Astrocyte of the spinal cord (primary cell): ENCODE measurements around the gene NDOR1.

Experiments used
- DNase-seq: peaks from one replicate; pipeline ENCODE4 v3.0.0; 2011; ENCODE audit warnings: low read depth, low spot score
- H3K4me3 ChIP-seq: 2 replicates; pipeline ENCODE4 v1.5.1; 2011; ENCODE audit warnings: low read depth, mild to moderate bottlenecking, low read length, moderate library complexity
- CTCF ChIP-seq: IDR thresholded peaks from 2 replicates; pipeline ENCODE4 v1.5.1; 2012; ENCODE audit warnings: low read depth, mild to moderate bottlenecking, low read length, inconsistent platforms
- in situ Hi-C: cut with HindIII; loops from 2 replicates; pipeline ENCODE4 v1.10.0; 2017; ENCODE audit warnings: low sequenced_read_pairs

The NDOR1 gene

GRCh38 chr9:137184881-137185660 lies 20.4 kb upstream of the NDOR1 start:
- H3K4me3 ChIP-seq: no peak overlapping the region
- no peak for TF ChIP-seq CTCF
- no peak for DNase-seq
- in situ Hi-C loops: no loop called here

GRCh38 chr9:137185921-137186320 lies 19.6 kb upstream of the NDOR1 start:
- in situ Hi-C loops: no loop called here
- DNase-seq: no peak
- TF ChIP-seq CTCF: no peak
- no peak overlapping the region for H3K4me3 ChIP-seq

- H3K4me3 ChIP-seq: no peak overlapping the region
- no peak for DNase-seq
- in situ Hi-C loops: no loop called here
- TF ChIP-seq CTCF: no peak
Measured at GRCh38 chr9:137186385-137186784, 19.1 kb upstream of the NDOR1 start.

- H3K4me3 ChIP-seq: peak overlapping the region; percentile 87
- DNase-seq: no peak
- in situ Hi-C loops: no loop called here
- no peak for TF ChIP-seq CTCF
Measured at GRCh38 chr9:137187386-137187785, 18.1 kb upstream of the NDOR1 start.

GRCh38 chr9:137188086-137188489 lies 17.4 kb upstream of the NDOR1 start:
- peak overlapping the region; percentile 87 for H3K4me3 ChIP-seq
- in situ Hi-C loops: no loop called here
- TF ChIP-seq CTCF: no peak
- no peak for DNase-seq

GRCh38 chr9:137188490-137189296 lies 16.8 kb upstream of the NDOR1 start, which contains the start of the genes ANAPC2 and SSNA1:
Gene ANAPC2 (minus strand): TSS chr9:137188560. CDS start chr9:137188532, 28 bp downstream.
Gene SSNA1 (plus strand): TSS chr9:137188676. CDS start chr9:137188727, 51 bp downstream.
- peak; percentile 58 for TF ChIP-seq CTCF
- H3K4me3 ChIP-seq: peak within 1 kb of the TSS; percentile 87
- peak; percentile 94 for DNase-seq
- in situ Hi-C loops: no loop called here
